GM18873 (cell line): Measurements from ENCODE around the gene ADAMTS2.
"Not testable (repeated sequence)": the region's sequence is repeated elsewhere in the genome, so short reads cannot be mapped to it uniquely, and the experiment has no call there.

Experiments
- ATAC-seq: cut with Tn5 transposase; IDR thresholded peaks from one replicate; pipeline ENCODE4 v1.9.1; 2021; ENCODE audit warnings: mild to moderate bottlenecking, moderate library complexity, moderate number of reproducible peaks; ENCODE audit not compliant: unreplicated experiment, low FRiP score

Gene ADAMTS2

GRCh38 chr5:179223528-179223927 lies 121.7 kb downstream of the ADAMTS2 start:
- no peak for ATAC-seq

- ATAC-seq, result no peak
Measured at GRCh38 chr5:179222246-179223017, 122.8 kb downstream of the ADAMTS2 start.

GRCh38 chr5:179221877-179222220 lies 123.4 kb downstream of the ADAMTS2 start:
- ATAC-seq, result no peak

- no peak for ATAC-seq
Measured at GRCh38 chr5:179221196-179221876, 123.9 kb downstream of the ADAMTS2 start.

- no peak for ATAC-seq
Measured at GRCh38 chr5:179220716-179221115, 124.5 kb downstream of the ADAMTS2 start.

GRCh38 chr5:179219661-179220620 lies 125.3 kb downstream of the ADAMTS2 start:
- ATAC-seq, result no peak

- ATAC-seq, result no peak
Measured at GRCh38 chr5:179218943-179219330, 126.3 kb downstream of the ADAMTS2 start.

GRCh38 chr5:179217956-179218942 lies 127.0 kb downstream of the ADAMTS2 start:
- no peak for ATAC-seq

GRCh38 chr5:179217356-179217755 lies 127.9 kb downstream of the ADAMTS2 start:
- ATAC-seq, result no peak

GRCh38 chr5:179216381-179216780 lies 128.9 kb downstream of the ADAMTS2 start:
- not testable (repeated sequence) for ATAC-seq

- ATAC-seq, result no peak
Measured at GRCh38 chr5:179215576-179215975, 129.7 kb downstream of the ADAMTS2 start.

- ATAC-seq, result no peak
Measured at GRCh38 chr5:179214678-179215077, 130.6 kb downstream of the ADAMTS2 start.

- ATAC-seq, result no peak
Measured at GRCh38 chr5:179212870-179213269, 132.4 kb downstream of the ADAMTS2 start.

GRCh38 chr5:179211631-179212030 lies 133.6 kb downstream of the ADAMTS2 start:
- ATAC-seq, result no peak

- no peak for ATAC-seq
Measured at GRCh38 chr5:179211068-179211467, 134.2 kb downstream of the ADAMTS2 start.

- ATAC-seq, result no peak
Measured at GRCh38 chr5:179210478-179210877, 134.8 kb downstream of the ADAMTS2 start.

GRCh38 chr5:179209359-179210150 lies 135.7 kb downstream of the ADAMTS2 start:
- ATAC-seq, result no peak

GRCh38 chr5:179208706-179209358 lies 136.4 kb downstream of the ADAMTS2 start:
- no peak for ATAC-seq
